GM19452 (cell line): ENCODE measurements around the gene TRIM62.

Experiments
- ATAC-seq: cut with Tn5 transposase; IDR thresholded peaks from one replicate; pipeline ENCODE4 v1.9.1; 2021; ENCODE audit not compliant: unreplicated experiment

Gene TRIM62

GRCh38 chr1:33162141-33162540 is 19.7 kb downstream of the TRIM62 start:
- ATAC-seq: no peak

GRCh38 chr1:33161061-33161681 is 20.7 kb downstream of the TRIM62 start:
- ATAC-seq: no peak

GRCh38 chr1:33159577-33159976 is 22.3 kb downstream of the TRIM62 start:
- no peak for ATAC-seq

- no peak for ATAC-seq
Measured at GRCh38 chr1:33158366-33158765, 23.5 kb downstream of the TRIM62 start.

- no peak for ATAC-seq
Measured at GRCh38 chr1:33157131-33157530, 24.7 kb downstream of the TRIM62 start.

- no peak for ATAC-seq
Measured at GRCh38 chr1:33155877-33156538, 25.8 kb downstream of the TRIM62 start.

GRCh38 chr1:33153650-33154049 is 28.2 kb downstream of the TRIM62 start:
- ATAC-seq: no peak

GRCh38 chr1:33152685-33153432 is 29.0 kb downstream of the TRIM62 start:
- ATAC-seq: no peak

GRCh38 chr1:33151116-33151515 is 30.7 kb downstream of the TRIM62 start:
- no peak for ATAC-seq

GRCh38 chr1:33150522-33150921 is 31.3 kb downstream of the TRIM62 start:
- no peak for ATAC-seq

GRCh38 chr1:33149453-33150190 is 32.2 kb downstream of the TRIM62 start:
- ATAC-seq: no peak

- ATAC-seq: no peak
Measured at GRCh38 chr1:33148615-33149014, 33.2 kb downstream of the TRIM62 start.

- ATAC-seq: no peak
Measured at GRCh38 chr1:33147997-33148314, 33.9 kb downstream of the TRIM62 start.

- no peak for ATAC-seq
Measured at GRCh38 chr1:33147275-33147996, 34.4 kb downstream of the TRIM62 start.

- ATAC-seq: no peak
Measured at GRCh38 chr1:33146003-33146402, 35.8 kb downstream of the TRIM62 start.

- ATAC-seq: no peak
Measured at GRCh38 chr1:33143698-33144097, 38.1 kb downstream of the TRIM62 start.

GRCh38 chr1:33143176-33143575 is 38.7 kb downstream of the TRIM62 start:
- ATAC-seq: no peak

- ATAC-seq: no peak
Measured at GRCh38 chr1:33142483-33143064, 39.3 kb downstream of the TRIM62 start.

GRCh38 chr1:33141781-33142180 is 40.1 kb downstream of the TRIM62 start:
- no peak for ATAC-seq

- no peak for ATAC-seq
Measured at GRCh38 chr1:33141216-33141615, 40.6 kb downstream of the TRIM62 start.
